Colonic mucosa (tissue), 4 donors: ENCODE results near the gene ADAMTSL3. TPM values are rescaled to one million over a fixed set of nuclear protein-coding genes. Genes with fewer than 3 reads are reported as not detected.
"Not testable (repeated sequence)": the region's sequence is repeated elsewhere in the genome, so short reads cannot be mapped to it uniquely, and the experiment has no call there.

Experiments used
- DNase-seq: peaks from one replicate; pipeline ENCODE4 v3.0.0-alpha.2; 2020
- H3K27ac ChIP-seq: fragments of 200-600 bp; one replicate; pipeline ENCODE4 v1.8.0; 2021
- H3K27me3 ChIP-seq: fragments of 200-600 bp; one replicate; pipeline ENCODE4 v1.8.0; 2021
- H3K36me3 ChIP-seq: fragments of 200-600 bp; one replicate; pipeline ENCODE4 v1.8.0; 2021
- H3K4me1 ChIP-seq: fragments of 200-600 bp; one replicate; pipeline ENCODE4 v1.8.0; 2021; ENCODE audit warnings: mild to moderate bottlenecking
- H3K4me3 ChIP-seq: fragments of 200-600 bp; one replicate; pipeline ENCODE4 v1.8.0; 2021
- H3K9ac ChIP-seq, 2 donors: one replicate each; pipeline ENCODE4 v1.7.0; 2013; ENCODE audit warnings: control low read depth in 2 of 2, low read depth in 2 of 2, low read length in 2 of 2
- H3K9me3 ChIP-seq: fragments of 200-600 bp; one replicate; pipeline ENCODE4 v1.8.0; 2021
- intact Hi-C: fragments of 100-400 bp; cut with DNase I; formaldehyde crosslinking; loops from one replicate; pipeline ENCODE4 v1.14.1; 2022
- total RNA-seq, 2 donors: library from RNA; stranded (reverse); fragmentation: NEBNext Ultra II Directional in 1 of 2; extraction: Animal tissue kit (Norgen Biotek cat#: 25700) in 1 of 2; gene quantifications; one replicate each; pipeline ENCODE4 v1.2.1, GENCODE V29; 2021
- TF ChIP-seq, protein P1 (sequence below): fragments of 200-600 bp; IDR thresholded peaks from one replicate; pipeline ENCODE4 v1.8.0; 2022; ENCODE audit warnings: antibody characterized with exemption, mild to moderate bottlenecking
- donor health status: healthy.
- donor health status: DM: no; HTN: no; CAD: no.
- donor health status: DM: no; HTN: no; CAD: no.

Gene ADAMTSL3
- total RNA-seq, 2 donors from 2014 or later = 0.72 to 4.8 TPM

DNA sequence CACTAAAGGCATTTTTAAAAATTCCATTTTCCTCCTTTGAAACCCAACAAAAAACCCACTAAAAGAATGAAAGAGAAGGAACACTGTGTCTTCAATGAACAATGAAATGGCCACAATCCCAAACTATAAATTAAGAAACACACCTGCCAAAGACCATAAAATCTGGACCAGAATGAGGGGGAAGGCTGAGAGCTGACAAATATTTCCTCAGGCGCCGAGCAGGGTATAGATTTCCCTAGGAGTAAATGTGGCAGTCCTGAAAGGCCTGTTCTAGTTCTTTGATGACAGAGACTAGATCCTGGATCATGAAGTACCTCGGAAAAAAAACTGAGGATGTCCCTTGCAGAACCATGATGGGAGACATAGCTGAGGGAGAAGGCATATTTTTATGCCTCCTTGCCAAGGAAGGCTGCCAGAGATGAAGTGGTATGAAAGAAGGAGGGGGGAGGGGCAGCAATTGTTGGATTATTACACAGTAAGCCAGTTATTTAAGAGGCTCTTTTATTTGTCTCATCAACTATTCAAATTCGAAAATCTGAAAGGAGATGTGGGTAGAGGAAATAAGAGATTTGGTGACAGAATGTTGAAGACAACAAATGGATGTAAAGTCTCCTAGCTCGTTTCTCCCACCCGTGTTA is 306.4 kb downstream of the ADAMTSL3 start:
- Histone ChIP-seq H3K4me3 (no peak overlapping the region), H3K27ac (no peak overlapping the region), H3K9me3 (no peaks in the 10 kb centered on the region), H3K4me1 (no peaks in the 10 kb centered on the region), H3K36me3 (no peaks in the 10 kb centered on the region), H3K9ac (no peak overlapping the region), H3K27me3 (no peaks in the 10 kb centered on the region)
- no peak for DNase-seq
- TF ChIP-seq, protein P1, sequence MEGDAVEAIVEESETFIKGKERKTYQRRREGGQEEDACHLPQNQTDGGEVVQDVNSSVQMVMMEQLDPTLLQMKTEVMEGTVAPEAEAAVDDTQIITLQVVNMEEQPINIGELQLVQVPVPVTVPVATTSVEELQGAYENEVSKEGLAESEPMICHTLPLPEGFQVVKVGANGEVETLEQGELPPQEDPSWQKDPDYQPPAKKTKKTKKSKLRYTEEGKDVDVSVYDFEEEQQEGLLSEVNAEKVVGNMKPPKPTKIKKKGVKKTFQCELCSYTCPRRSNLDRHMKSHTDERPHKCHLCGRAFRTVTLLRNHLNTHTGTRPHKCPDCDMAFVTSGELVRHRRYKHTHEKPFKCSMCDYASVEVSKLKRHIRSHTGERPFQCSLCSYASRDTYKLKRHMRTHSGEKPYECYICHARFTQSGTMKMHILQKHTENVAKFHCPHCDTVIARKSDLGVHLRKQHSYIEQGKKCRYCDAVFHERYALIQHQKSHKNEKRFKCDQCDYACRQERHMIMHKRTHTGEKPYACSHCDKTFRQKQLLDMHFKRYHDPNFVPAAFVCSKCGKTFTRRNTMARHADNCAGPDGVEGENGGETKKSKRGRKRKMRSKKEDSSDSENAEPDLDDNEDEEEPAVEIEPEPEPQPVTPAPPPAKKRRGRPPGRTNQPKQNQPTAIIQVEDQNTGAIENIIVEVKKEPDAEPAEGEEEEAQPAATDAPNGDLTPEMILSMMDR = no peak
- intact Hi-C loops = no loop called here

DNA sequence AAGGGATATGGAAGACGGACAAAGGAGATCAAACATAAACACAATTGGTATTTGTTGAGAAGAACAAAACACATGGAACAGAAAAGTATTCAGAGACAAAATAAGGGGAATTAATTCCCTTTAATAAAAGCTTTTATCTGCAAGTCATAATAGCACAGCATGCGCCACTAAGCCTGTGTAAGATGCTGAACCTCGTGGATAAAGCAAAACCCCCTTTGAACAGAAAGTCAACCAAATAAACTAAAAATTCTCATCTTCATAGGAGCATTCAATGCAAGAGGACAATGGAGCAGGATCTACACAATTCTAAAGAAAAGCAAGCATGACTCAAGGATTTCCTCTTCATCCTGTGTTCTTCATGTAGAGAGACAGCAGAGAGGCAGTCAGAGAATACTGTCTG is 307.4 kb downstream of the ADAMTSL3 start:
- intact Hi-C loops = no loop called here
- TF ChIP-seq, protein P1 = no peak
- Histone ChIP-seq H3K9ac (no peak overlapping the region), H3K4me3 (no peak overlapping the region), H3K9me3 (no peaks in the 10 kb centered on the region), H3K27me3 (no peaks in the 10 kb centered on the region), H3K27ac (no peak overlapping the region), H3K4me1 (no peaks in the 10 kb centered on the region), H3K36me3 (no peaks in the 10 kb centered on the region)
- no peak for DNase-seq

DNA sequence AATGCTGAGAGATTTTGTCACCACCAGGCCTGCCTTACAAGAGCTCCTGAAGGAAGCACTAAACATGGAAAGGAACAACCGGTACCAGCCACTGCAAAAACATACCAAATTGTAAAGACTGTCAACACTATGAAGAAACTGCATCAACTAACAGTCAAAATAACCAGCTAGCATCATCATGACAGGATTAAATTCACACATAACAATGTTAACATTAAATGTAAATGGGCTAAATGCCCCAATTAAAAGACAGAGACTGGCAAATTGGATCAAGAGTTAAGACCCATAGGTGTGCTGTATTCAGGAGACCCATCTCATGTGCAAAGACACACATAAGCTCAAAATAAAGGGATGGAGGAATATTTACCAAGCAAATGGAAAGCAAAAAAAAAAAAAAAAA is 311.0 kb downstream of the ADAMTSL3 start:
- H3K36me3 ChIP-seq, H3K27ac ChIP-seq, H3K9me3 ChIP-seq, H3K4me3 ChIP-seq, intact Hi-C loops, H3K4me1 ChIP-seq, H3K27me3 ChIP-seq, DNase-seq, H3K9ac ChIP-seq: not testable (repeated sequence)

DNA sequence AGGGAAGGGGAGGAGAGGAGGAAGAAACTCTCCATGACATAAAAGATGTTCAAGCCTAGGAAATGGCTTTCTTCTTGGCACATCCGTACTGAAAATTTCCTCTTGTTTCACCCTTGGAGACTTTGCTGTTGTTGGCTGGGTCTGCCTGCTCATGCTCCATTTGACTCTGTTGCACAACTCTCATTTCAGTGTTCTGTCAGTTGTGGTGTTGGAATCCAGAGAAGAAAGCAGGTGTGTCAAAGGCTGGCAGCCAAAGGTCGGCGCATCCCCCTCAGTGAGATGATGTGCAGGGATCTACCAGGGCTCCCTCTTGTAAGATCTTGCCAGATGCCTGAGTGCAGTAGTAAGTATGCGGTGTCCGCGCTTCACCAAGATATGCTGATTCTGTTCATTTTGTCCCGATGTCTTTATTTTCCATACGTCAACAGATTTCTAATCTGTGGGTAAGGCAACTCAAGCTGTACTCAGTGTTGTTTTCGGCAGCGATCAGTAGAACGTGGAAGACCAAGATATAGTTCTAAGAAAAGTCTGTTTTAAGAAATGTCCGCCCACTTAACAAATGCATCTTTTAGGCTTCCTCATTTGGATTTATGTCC is 316.5 kb downstream of the ADAMTSL3 start:
- H3K36me3 ChIP-seq = no peaks in the 10 kb centered on the region
- H3K27me3 ChIP-seq = no peaks in the 10 kb centered on the region
- no peak overlapping the region for H3K4me3 ChIP-seq
- H3K9me3 ChIP-seq = no peaks in the 10 kb centered on the region
- TF ChIP-seq, protein P1 = no peak
- H3K4me1 ChIP-seq = no peaks in the 10 kb centered on the region
- no peak overlapping the region for H3K9ac ChIP-seq
- H3K27ac ChIP-seq = no peak overlapping the region
- DNase-seq = no peak
- intact Hi-C loops = no loop called here

DNA sequence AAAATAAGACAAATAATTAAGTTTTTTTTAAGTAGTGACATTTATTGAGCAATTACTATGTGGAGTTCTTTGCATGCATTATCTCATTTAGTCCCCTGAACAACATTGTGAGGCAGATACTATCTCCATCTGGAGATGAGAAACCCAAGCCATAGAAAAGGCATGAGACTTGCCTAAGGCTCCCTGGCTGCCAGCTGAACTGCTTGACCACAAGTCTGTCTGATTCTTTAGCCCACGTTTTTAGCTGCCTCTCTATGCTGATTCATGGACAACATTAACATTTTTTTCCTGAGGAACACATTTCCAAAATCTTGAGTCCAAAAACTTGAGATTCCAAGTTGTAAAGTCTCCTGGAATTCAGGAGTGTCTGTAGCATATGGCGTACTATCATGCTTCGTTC is 318.1 kb downstream of the ADAMTSL3 start:
- no peak overlapping the region for H3K4me3 ChIP-seq
- DNase-seq = no peak
- H3K9ac ChIP-seq = no peak overlapping the region
- H3K36me3 ChIP-seq = no peaks in the 10 kb centered on the region
- H3K4me1 ChIP-seq = no peaks in the 10 kb centered on the region
- no peaks in the 10 kb centered on the region for H3K9me3 ChIP-seq
- no peaks in the 10 kb centered on the region for H3K27me3 ChIP-seq
- H3K27ac ChIP-seq = no peak overlapping the region
- intact Hi-C loops = no loop called here
- TF ChIP-seq, protein P1 = no peak

DNA sequence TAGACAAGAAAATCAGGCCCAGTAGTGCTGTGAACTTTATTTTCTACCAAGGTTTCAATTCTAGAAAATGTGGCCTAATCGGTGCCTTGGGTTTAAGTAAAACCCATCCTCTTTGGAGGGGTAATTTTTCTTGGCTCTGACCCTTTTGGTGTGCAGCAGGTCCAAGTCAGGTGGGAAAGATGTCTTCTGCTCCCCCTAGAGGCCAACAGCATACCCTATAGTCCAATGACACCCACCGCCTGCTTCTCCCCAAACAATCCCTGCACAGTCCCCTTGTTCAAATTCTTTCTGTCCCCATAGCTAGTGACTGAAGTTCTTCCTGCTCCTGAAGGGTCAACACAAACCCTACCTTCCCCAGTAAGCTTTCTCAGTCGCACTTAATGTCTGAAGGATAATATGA is 319.9 kb downstream of the ADAMTSL3 start:
- TF ChIP-seq, protein P1 = no peak
- Histone ChIP-seq H3K27me3 (no peaks in the 10 kb centered on the region), H3K36me3 (no peaks in the 10 kb centered on the region), H3K4me1 (no peaks in the 10 kb centered on the region), H3K4me3 (no peak overlapping the region), H3K27ac (no peak overlapping the region), H3K9ac (no peak overlapping the region), H3K9me3 (no peaks in the 10 kb centered on the region)
- intact Hi-C loops = no loop called here
- DNase-seq = no peak
